ENCODE results near the gene HK1.

The HK1 gene

DNA sequence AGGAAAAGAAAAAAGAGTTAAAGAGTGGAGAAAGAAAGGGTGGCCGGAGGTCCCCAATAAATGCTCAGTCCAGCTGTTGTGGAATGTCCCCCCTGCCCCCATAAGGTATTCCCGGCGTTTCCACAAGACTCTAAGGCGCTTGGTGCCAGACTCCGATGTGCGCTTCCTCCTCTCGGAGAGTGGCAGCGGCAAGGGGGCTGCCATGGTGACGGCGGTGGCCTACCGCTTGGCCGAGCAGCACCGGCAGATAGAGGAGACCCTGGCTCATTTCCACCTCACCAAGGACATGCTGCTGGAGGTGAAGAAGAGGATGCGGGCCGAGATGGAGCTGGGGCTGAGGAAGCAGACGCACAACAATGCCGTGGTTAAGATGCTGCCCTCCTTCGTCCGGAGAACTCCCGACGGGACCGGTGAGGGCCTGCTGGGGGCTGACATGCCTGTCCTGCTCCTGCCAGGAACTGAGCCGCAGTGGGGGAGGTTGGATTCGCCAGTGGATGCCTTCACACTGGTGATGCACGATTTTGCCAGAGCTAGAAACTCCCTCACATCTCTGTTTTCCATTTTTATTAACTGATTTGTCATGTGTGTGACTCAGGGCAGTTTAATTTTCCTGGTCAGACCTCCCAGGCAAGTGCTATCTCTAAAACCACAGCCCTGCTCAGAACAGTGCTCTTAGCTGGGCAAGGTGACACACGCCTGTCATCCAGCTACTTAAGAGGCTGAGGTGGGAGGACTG is 104.3 kb downstream of the HK1 start:
- no peak for DNase-seq

DNA sequence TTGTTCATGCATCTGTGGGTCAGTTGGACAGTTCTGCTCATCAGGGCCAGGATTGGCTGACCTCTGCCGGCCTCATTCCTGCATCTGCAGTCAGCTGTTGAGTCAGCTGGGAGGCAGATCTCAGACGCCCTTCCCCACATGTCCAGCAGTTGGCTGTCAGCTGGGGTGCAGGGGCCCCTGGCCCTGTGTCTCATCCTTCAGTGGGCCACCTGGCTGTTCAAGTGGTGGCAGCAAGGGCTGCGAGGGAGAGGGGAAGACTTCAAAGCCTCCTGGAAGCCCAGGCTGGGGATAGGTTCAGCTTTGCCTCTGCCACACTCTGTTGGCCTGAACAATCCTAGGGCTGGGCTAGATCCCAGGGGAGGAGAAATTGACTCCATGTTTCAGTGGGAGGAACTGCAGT is 105.3 kb downstream of the HK1 start:
- DNase-seq, result no peak

DNA sequence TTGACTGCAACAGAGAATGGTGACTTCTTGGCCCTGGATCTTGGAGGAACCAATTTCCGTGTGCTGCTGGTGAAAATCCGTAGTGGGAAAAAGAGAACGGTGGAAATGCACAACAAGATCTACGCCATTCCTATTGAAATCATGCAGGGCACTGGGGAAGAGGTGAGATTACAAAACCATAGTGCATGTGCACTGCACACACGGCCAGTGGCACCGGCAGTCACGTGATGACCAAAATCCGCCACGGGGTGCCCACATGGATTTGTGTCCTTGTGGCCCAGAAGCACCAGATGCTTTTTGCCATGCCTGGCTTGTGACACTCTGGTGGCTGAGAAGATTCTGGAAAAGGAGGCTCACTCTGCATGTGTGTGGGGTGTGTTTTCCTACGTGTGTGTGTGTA is 106.0 kb downstream of the HK1 start:
- DNase-seq, result no peak

DNA sequence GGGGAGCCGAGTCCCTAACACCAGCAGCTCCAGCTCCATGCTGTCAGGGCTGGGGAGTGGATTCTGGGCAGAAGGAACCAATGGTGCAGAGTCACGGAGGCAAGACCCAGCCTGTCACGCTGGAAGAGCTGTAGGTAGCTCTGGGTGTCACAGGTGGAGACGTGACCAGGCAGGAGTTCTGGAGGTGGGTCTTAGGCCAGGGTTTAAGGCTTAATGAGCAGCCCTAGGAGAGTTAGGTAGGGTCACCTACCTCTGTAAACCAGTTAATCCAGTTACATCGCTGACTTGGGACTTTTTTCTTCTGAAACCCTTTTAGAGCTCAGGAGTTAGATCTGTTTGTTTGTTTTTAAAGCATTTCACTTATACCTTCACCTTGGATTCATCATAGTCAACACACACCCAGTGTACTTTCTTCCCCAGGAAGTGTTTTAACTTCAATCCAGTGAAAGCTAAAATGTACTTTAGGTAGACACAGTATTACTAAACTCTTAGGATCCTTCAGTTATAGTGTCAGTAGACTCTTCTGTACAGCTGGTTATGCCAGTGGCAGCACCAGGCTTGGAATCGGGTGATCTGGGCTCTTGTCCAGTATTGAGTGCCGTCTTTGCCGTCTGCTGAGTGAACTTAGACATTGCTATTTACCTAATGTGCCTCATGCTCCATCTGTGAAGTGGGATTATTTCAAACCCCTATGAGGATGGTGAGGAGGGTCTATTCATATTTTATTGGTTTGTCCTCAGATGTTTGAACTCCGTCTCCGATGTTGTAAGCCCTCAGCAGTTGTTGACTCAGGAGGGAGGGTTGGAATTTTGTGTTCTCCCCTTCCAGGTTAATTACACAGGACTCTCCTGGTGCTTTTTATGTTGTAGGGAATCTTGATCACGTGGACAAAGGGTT is 107.4 kb downstream of the HK1 start:
- DNase-seq, result no peak

DNA sequence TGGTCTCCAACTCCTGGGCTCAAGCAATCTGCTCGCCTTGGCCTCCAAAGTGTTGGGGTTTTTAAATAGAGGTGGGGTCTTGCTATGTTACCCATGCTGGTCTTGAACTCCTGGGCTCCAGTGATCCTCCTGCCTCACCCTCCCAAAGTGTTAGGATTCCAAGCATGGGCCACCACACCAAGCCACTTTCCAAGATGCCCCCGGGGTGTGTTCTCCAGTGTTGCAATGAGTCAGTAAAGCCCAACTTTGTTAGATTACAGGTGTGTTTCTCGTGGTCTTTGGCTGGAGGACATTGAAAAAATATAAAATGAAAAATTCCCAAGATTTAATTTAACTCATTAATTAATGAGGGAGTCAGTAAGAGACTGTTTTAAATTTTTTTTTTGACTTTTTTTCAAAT is 109.2 kb downstream of the HK1 start:
- no peak for DNase-seq

DNA sequence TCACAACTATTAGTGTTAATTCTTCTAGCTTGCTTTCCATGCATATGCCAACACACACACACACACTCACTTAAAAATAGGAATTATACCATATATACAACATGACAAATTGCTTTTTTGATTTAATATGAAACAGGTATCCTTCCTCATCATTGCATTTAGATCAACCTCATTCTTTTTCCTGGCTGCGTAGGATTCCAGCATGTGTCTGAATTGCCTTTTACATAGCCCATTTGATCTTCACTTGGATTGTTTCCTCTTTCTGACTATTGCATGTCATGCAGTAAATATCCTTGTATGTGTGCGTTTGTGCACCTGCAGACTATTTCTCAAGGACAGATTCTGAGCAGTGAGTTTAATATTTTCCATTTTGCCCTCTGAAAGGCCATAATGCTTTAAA is 110.2 kb downstream of the HK1 start:
- DNase-seq, result no peak

DNA sequence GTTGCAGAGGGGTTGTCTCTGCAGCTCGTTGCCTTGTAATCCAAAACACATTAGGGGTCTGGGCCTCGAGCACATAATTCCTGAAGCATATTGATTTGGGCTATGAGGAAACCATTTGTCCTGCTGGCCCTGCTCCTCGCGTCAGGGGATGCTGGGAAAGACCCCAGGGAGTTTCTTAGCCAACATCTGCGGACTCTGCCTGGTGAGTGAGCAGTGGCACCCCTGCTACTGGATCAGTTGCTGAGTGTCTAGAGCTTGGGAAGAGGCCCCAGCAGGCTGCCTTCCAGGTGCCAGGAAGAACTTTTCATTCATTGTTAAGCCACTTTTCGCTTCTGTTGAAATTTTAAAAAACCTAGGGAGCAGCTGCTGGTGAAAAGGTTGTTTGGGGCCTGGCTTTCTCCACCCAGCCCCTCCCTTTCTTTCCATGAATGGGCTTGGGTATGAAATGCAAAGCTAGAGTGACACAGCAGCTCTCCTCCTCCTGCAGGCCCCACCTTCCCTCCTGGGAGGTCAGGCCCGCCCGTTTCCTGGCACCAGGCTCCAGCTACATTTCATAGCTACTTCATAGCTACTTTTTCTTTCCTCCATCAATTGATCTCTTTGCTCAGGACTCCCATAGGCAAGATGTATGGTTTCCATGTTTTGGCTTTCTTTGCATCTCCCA is 111.7 kb downstream of the HK1 start:
- no peak for DNase-seq

DNA sequence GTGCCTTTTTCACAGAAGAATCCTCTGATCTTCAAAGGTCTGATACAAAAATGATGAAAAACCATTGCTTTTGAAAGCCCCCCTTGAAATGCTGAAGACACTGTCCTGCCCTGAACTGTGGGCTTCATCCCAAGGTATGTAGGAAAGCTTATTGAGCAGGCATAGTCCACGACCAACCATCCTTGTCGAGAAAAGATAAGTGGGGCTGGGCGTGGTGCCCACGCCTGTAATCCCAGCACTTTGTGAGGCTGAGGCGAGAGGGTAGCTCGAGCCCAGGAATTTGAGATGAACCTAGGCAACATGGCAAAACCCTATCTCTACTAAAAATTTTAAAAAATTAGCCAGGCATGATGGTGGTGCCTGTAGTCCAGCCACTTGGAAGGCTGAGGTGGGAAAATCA is 112.9 kb downstream of the HK1 start:
- no peak for DNase-seq

DNA sequence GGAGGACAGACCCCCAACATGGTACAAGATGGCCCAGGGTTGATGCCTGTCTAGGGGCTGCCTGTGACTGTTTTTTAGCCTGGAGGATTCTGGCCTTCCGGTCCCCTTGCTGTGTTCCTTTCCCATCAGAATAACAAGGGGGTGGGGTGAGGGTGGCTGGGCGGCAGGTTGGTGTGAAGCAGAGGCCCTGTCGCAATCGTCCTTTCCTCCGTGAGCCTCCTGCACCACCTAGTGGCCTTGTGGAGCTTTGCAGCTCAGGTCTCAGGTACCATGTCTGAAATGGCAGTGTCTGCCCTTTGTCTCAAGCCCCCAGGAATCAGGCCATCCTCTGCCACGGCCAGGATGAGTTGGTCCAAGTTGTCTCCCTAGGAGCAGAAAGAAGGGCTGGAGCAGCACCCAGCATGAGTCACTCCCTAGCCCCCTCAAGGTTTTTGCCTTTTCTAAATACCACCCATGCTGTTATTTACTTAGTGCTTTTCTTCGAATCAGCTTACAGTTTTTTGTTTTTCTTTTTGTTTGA is 114.2 kb downstream of the HK1 start:
- DNase-seq, result peak; percentile 78

DNA sequence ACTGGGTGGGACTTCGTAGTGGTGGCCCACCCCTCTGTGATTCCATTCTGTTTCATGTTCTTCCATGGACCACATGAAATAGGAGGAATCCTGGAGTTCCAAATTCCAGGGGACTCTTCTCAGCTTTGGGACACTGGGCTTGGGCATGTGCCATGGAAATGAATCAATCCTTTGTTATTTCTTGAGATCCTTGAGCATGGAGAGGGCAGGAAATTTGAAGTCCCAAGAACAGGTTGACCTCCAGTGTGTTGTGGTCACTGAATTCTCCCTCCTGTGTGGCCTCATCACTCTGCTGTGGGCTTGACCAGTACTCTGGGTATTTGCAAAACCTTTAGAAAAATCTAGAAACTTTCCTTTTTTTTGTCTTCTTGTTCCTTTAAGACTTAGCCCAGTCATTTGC is 115.7 kb downstream of the HK1 start:
- no peak for DNase-seq

DNA sequence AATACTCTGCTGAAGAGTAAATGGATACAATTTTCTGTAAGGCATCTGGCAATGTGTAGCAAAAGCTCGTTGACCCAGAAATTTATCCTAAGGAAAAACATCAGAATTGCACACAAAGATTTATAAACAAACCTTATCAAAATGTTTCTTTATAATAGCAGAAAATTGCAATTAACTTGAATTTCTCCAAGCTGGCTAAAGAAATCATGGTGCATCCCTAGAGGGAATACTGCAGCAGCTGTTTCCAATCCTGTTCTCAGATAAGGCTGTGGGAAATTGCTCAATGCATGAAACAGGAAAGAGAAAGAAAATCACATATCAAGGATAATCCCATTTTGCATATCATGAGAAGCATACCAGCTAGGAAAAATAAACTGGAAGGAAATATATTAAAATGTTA is 119.7 kb downstream of the HK1 start:
- no peak for DNase-seq

DNA sequence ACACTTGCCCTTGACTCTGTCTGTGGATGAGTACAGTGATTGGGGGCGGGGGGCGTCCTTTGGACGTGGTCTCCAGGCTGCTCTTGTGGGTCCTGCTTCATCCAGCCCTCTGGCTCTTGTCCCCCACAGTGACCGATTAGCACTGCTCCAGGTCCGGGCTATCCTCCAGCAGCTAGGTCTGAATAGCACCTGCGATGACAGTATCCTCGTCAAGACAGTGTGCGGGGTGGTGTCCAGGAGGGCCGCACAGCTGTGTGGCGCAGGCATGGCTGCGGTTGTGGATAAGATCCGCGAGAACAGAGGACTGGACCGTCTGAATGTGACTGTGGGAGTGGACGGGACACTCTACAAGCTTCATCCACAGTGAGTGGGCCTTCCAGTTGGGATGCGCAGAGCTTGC is 120.2 kb downstream of the HK1 start:
- DNase-seq, result no peak

DNA sequence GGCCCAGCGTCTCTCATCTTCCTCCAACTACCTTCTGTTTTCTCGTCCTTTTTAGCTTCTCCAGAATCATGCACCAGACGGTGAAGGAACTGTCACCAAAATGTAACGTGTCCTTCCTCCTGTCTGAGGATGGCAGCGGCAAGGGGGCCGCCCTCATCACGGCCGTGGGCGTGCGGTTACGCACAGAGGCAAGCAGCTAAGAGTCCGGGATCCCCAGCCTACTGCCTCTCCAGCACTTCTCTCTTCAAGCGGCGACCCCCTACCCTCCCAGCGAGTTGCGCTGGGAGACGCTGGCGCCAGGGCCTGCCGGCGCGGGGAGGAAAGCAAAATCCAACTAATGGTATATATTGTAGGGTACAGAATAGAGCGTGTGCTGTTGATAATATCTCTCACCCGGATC is 122.6 kb downstream of the HK1 start:
- no peak for DNase-seq

DNA sequence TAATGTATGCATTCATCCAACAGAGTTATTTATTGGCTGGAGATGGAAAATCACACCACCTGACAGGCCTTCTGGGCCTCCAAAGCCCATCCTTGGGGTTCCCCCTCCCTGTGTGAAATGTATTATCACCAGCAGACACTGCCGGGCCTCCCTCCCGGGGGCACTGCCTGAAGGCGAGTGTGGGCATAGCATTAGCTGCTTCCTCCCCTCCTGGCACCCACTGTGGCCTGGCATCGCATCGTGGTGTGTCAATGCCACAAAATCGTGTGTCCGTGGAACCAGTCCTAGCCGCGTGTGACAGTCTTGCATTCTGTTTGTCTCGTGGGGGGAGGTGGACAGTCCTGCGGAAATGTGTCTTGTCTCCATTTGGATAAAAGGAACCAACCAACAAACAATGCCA is 123.1 kb downstream of the HK1 start:
- no peak for DNase-seq

DNA sequence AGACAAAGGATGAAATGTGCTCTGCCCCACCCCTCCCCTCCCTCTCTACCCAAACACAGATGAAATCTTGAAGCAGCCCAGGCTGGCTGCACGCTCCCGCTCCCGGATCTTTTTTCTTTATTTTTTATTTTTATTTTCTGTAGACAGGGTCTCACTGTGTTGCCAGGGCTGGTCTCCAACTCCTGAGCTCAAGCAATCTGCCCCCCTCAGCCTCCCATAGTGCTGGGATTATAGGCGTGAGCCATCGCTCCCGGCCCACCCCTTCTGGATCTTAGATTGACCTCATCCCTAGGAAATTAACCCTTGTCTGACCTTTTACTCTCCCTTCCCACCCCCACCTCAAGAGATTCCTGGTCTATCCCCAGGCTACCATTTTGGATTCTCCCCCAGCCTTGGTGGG is 124.1 kb downstream of the HK1 start:
- no peak for DNase-seq

DNA sequence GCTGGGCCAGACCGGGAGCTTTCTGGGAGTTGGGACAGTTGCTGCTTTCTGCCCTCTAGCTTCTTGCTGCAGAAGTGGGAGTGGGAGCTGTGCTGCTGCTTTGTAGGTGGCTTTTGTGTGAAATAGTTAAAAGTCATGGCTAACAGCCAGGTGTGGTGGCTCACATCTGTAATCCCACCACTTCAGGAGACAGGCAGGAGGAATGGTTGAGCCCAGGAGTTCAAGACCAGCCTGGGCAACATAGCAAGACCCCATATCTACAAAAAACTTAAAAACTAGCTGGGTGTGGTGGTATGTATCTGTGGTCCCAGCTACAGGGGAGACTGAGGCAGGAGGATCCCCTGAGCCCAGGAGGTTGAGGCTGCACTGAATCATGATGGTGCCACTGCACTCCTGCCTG is 124.8 kb downstream of the HK1 start:
- DNase-seq, result no peak

DNA sequence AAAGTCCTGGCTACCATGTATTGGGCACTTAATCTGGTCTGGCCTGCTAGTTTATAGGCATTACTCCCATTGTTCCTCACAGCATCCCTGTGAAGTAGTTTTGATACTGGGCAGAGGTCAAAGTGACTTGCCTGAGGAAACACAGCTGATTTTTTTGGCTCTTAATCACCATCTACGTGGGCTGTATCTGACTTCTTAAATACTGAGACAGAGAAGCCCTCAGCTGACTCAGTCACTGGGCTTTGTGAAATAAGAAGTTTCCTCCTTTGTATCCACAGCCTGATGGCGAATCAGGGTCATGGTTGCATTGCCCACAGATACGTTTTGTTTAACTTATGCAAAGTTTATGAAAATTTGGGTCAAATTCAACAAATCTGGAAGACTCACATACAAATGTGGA is 125.2 kb downstream of the HK1 start:
- no peak for DNase-seq

DNA sequence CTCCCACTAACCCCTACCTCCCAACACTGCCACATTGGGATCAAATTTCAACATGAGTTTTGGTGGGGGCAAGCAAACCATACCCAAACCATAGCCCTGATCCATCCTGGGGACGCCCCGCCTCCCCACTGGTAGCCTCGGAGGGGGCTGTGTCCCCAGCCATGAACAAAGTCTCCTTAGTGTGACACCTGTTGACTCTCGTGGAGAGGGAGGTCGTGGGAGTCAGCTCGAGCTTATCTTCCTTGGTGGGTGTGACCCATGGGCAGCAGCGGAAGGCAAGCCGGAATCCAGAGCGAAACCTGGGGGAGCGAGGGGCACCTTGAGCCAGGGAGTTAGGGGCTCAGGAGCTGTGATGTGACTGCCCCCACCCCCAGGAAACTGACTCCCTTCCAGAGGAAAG is 126.5 kb downstream of the HK1 start:
- no peak for DNase-seq

DNA sequence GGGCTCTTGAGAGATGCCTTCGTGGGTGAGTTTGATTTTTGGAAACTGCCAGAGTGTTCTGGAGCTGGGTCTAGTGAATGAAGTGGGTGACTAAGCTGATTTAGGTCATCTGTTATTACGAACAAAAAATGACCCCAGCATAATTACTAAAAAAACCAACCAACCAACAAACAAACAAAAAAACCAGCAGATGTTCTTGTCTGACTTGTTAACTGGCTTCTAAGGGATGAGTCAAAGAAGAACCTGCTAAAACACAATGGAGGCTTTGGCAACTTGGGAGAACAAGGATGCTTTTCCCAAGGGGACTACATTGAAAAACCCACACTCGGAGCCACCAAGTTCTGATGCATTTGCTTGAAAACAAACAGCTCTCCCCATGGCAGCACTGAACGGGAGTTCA is 126.9 kb downstream of the HK1 start:
- no peak for DNase-seq

DNA sequence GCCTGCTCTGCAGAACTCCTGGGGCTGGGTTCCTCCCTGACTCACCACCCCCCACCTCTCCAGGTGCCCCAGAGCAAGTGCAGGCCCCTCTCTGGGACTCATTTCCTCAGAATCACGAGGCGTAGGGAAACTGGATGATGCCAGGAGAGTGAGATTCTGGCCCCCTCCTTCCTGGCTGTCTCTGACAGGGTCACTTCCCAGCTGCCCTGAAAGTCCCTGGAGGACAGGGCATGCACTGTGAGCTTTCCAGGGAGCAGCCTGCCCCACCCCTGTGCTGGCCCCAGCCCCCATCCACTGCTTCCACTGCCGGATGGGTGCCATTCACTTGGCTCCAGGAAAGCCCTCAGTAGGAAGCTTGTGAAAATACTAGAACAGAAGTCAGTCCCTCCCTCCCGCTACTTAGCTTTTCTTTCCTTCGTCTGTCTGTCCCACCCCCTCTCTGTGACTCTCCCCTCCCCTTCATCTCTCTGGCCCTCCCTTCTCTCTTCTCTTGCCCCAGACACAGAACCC is 128.1 kb downstream of the HK1 start:
- DNase-seq, result no peak

DNA sequence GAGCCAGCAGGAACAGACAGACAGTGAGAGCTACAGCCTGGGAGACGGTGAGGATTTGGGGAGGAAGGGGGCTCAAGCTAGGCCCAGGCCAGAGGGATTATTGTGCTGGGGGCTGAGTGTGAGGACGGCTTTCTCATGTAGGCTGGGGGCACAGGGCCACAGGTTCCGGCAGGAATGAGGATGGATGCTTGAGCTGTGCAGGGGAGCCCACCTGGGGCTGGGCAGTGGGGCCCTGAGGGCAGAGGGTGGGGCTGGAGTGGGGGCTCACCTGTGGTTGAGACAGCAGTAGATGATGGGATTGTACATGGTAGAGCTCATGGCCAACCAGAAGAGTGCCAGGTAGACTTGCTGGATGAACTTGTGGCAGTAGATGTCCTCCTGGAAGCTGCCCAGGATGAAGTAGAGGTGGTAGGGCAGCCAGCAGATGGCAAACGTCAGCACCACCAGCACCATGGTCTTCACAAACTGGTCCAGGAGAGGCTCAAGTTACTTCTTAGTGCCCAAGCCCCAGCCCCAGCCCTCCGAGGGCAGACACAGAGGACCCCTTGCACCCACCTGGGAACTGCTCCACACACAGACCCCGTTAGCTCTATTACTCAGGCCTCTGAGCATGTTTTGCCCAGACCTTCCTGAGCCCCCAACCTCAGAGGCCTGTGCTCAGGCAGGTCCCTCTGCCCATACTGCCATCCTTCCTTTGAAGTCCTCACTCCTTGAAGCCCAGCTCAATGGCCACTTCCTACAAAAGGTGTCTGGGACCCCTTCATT is 128.7 kb downstream of the HK1 start:
- no peak for DNase-seq

DNA sequence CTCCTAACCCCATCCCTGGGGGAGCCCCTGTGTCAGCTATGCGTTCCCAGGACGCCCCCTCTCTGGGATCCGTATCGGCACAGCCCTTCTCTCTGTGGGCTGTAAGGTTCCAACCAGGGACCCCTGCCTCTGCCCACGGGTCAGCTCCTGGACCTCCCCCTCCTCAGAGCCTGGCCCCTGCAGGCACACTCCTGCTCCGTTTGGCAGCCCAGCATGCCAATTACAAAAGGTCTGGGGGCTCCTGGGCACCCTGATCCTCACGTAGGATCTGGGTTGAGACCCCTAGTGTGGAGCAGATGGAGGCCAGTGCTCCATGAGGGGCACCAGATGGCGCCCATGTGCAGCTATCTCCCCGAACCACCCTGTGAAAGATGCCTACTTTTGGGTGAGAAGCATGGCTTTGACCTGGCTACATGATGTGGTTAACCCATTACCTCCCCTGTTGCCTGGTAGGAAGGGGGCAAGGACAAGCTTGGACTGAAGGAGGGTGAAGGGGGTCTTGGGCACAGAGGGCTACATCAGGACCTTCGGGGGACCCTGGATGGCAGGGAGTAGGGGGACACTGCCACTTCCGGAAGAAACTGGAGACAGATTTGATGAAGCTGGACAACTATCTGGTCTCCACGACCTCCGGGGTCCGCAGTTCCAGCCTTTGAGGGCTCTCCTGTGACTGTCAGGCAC is 129.5 kb downstream of the HK1 start:
- DNase-seq, result no peak

Data from RPMI8226 (cell line).